H9 (cell line): ENCODE results near the gene FSTL4. TPM values are rescaled to one million over a fixed set of nuclear protein-coding genes. Genes with fewer than 3 reads are reported as not detected.
"Not testable (repeated sequence)": the region's sequence is repeated elsewhere in the genome, so short reads cannot be mapped to it uniquely, and the experiment has no call there.

ENCODE experiments used
- DNase-seq: peaks from one replicate; pipeline ENCODE4 v3.0.0-alpha.2; 2017
- H2AFZ ChIP-seq: one replicate; pipeline ENCODE4 v1.6.1; 2013; ENCODE audit warnings: mild to moderate bottlenecking, low read length, control low read depth, moderate library complexity
- H2AK5ac ChIP-seq: 2 replicates; pipeline ENCODE4 v1.6.1; 2013; ENCODE audit warnings: low read length, control low read depth, mixed read lengths; ENCODE audit not compliant: insufficient read length
- H2BK120ac ChIP-seq: one replicate; pipeline ENCODE4 v1.6.1; 2013; ENCODE audit warnings: low read depth, mild to moderate bottlenecking, low read length, control low read depth, inconsistent platforms; ENCODE audit not compliant: poor library complexity, severe bottlenecking
- H2BK12ac ChIP-seq: 2 replicates; pipeline ENCODE4 v1.6.1; 2013; ENCODE audit warnings: low read length, control low read depth, mixed read lengths, low read depth; ENCODE audit not compliant: insufficient read length
- H2BK15ac ChIP-seq: 2 replicates; pipeline ENCODE4 v1.6.1; 2013; ENCODE audit warnings: low read depth, low read length, control low read depth
- H2BK20ac ChIP-seq: one replicate; pipeline ENCODE4 v1.6.1; 2013; ENCODE audit warnings: low read depth, mild to moderate bottlenecking, low read length, control low read depth, inconsistent platforms; ENCODE audit not compliant: poor library complexity, severe bottlenecking
- H2BK5ac ChIP-seq: 2 replicates; pipeline ENCODE4 v1.6.1; 2013; ENCODE audit warnings: low read length, control low read depth, mixed read lengths; ENCODE audit not compliant: insufficient read length
- H3K14ac ChIP-seq: 2 replicates; pipeline ENCODE4 v1.6.1; 2013; ENCODE audit warnings: low read length, control low read depth; ENCODE audit not compliant: insufficient read depth
- H3K18ac ChIP-seq: 2 replicates; pipeline ENCODE4 v1.6.1; 2013; ENCODE audit warnings: low read depth, mild to moderate bottlenecking, mixed read lengths, low read length, control low read depth; ENCODE audit not compliant: insufficient read length
- H3K23ac ChIP-seq: 2 replicates; pipeline ENCODE4 v1.6.1; 2013; ENCODE audit warnings: low read length, control low read depth, mixed read lengths, low read depth; ENCODE audit not compliant: insufficient read length
- H3K23me2 ChIP-seq: 2 replicates; pipeline ENCODE4 v1.6.1; 2013; ENCODE audit warnings: low read depth, mild to moderate bottlenecking, mixed read lengths, low read length, control low read depth; ENCODE audit not compliant: insufficient read length, poor library complexity, severe bottlenecking
- H3K27ac ChIP-seq: 2 replicates; pipeline ENCODE4 v1.5.1; 2013; ENCODE audit warnings: low read length, control low read depth, mixed read lengths, low read depth; ENCODE audit not compliant: insufficient read length
- H3K27me3 ChIP-seq: 2 replicates; pipeline ENCODE4 v1.6.1; 2013; ENCODE audit warnings: low read length, control low read depth, inconsistent platforms; ENCODE audit not compliant: insufficient read depth
- H3K4ac ChIP-seq: 2 replicates; pipeline ENCODE4 v1.6.1; 2013; ENCODE audit warnings: low read depth, mild to moderate bottlenecking, control low read depth, inconsistent platforms, low read length, moderate library complexity
- H3K4me1 ChIP-seq: 2 replicates; pipeline ENCODE4 v1.6.1; 2013; ENCODE audit warnings: low read length, control low read depth, inconsistent platforms; ENCODE audit not compliant: insufficient read depth
- H3K4me2 ChIP-seq: 2 replicates; pipeline ENCODE4 v1.6.1; 2013; ENCODE audit warnings: low read length, control low read depth, mixed read lengths; ENCODE audit not compliant: insufficient read length, insufficient read depth
- H3K56ac ChIP-seq: 2 replicates; pipeline ENCODE4 v1.6.1; 2013; ENCODE audit warnings: low read depth, mild to moderate bottlenecking, mixed read lengths, low read length, control low read depth; ENCODE audit not compliant: insufficient read length
- H3K79me1 ChIP-seq: 2 replicates; pipeline ENCODE4 v1.6.1; 2013; ENCODE audit warnings: low read depth, mild to moderate bottlenecking, moderate library complexity, low read length, control low read depth, inconsistent platforms; ENCODE audit not compliant: insufficient read depth, poor library complexity, severe bottlenecking
- H3K79me2 ChIP-seq: 2 replicates; pipeline ENCODE4 v1.6.1; 2013; ENCODE audit warnings: low read length, control low read depth, inconsistent platforms; ENCODE audit not compliant: insufficient read depth
- H3K9ac ChIP-seq: 2 replicates; pipeline ENCODE4 v1.6.1; 2013; ENCODE audit warnings: low read length, control low read depth, mixed read lengths; ENCODE audit not compliant: insufficient read length; ENCODE audit errors: extremely low read depth
- H3K9me3 ChIP-seq: one replicate; pipeline ENCODE4 v1.6.1; 2013; ENCODE audit warnings: low read depth, low read length, inconsistent platforms; ENCODE audit not compliant: control insufficient read depth
- H3T11ph ChIP-seq: one replicate; pipeline ENCODE4 v1.6.1; 2013; ENCODE audit warnings: mild to moderate bottlenecking, low read length, control low read depth, inconsistent platforms
- H4K20me1 ChIP-seq: one replicate; pipeline ENCODE4 v1.6.1; 2013; ENCODE audit not compliant: control insufficient read depth, insufficient read length, insufficient read depth
- H4K5ac ChIP-seq: 2 replicates; pipeline ENCODE4 v1.6.1; 2013; ENCODE audit warnings: low read depth, mild to moderate bottlenecking, mixed read lengths, low read length, control low read depth; ENCODE audit not compliant: insufficient read length
- H4K8ac ChIP-seq: replicated peaks from 2 replicates; pipeline ENCODE4 v1.6.1; 2013; ENCODE audit warnings: low read length, control low read depth, mixed read lengths, low read depth; ENCODE audit not compliant: insufficient read length
- H4K91ac ChIP-seq: 2 replicates; pipeline ENCODE4 v1.6.1; 2013; ENCODE audit warnings: low read depth, mild to moderate bottlenecking, moderate library complexity, mixed read lengths, low read length, control low read depth; ENCODE audit not compliant: insufficient read length
- H3K27ac Mint-ChIP-seq, 3 experiments: 2 replicates in 2 of 3; 3 replicates in 1 of 3; pipeline ENCODE4 v1.8.0; 2020 to 2021; ENCODE audit warnings: mixed read lengths in 3 of 3, mild to moderate bottlenecking in 1 of 3, moderate library complexity in 1 of 3
- H3K27me3 Mint-ChIP-seq: 2 replicates; pipeline ENCODE4 v1.8.0; 2021; ENCODE audit warnings: low read depth, mild to moderate bottlenecking, moderate library complexity, mixed read lengths
- H3K36me3 Mint-ChIP-seq, 3 experiments: 2 replicates in 2 of 3; 3 replicates in 1 of 3; pipeline ENCODE4 v1.8.0; 2020 to 2021; ENCODE audit warnings: low read depth in 3 of 3, mixed read lengths in 3 of 3; ENCODE audit not compliant: insufficient read depth in 1 of 3
- H3K4me1 Mint-ChIP-seq, 2 experiments: 2 replicates each; pipeline ENCODE4 v1.8.0; 2020; ENCODE audit warnings: mixed read lengths in 2 of 2
- H3K4me3 Mint-ChIP-seq, 2 experiments: 2 replicates in 1 of 2; 3 replicates in 1 of 2; pipeline ENCODE4 v1.8.0; 2020 to 2021; ENCODE audit warnings: mild to moderate bottlenecking in 2 of 2, mixed read lengths in 2 of 2, moderate library complexity in 1 of 2
- H3K9me3 Mint-ChIP-seq, 2 experiments: 2 replicates in 1 of 2; 3 replicates in 1 of 2; pipeline ENCODE4 v1.8.0; 2020; ENCODE audit warnings: mild to moderate bottlenecking in 2 of 2, mixed read lengths in 2 of 2, moderate library complexity in 1 of 2
- CTCF ChIP-seq: fragments of 200-600 bp; sonication (generic); conservative IDR thresholded peaks from 3 replicates; pipeline ENCODE4 v1.8.0; 2021; ENCODE audit warnings: antibody characterized with exemption, mild to moderate bottlenecking
- WGBS: extraction: QIAGEN DNeasy Blood & Tissue Kit; methylation state at CpG from one replicate; pipeline ENCODE4 v1.1.7; 2013; ENCODE audit warnings: missing lambda C conversion rate, low lambda C conversion rate, mixed read lengths; ENCODE audit not compliant: insufficient read length; ENCODE audit errors: extremely low coverage; 5-methylcytosine and 5-hydroxymethylcytosine counted together
- total RNA-seq: library from RNA; stranded (reverse); gene quantifications from 2 replicates; pipeline ENCODE4 v1.2.1, GENCODE V29; 2021

FSTL4 gene
- total RNA-seq, 1 experiment from 2014 or later: 5.7 TPM

GRCh38 chr5:133445744-133446143, 166.6 kb downstream of the FSTL4 start:
- Mint-ChIP-seq H3K4me1 (peaks cover 2 to 6% of the 10 kb centered on the region in 2 experiments; a peak in 3 of 4 replicates), H3K27me3 (no peaks in the 10 kb centered on the region), H3K9me3 (no peaks in the 10 kb centered on the region), H3K4me3 (no peak overlapping the region), H3K27ac (no peak overlapping the region), H3K36me3 (no peaks in the 10 kb centered on the region)
- H2BK120ac ChIP-seq: no peak overlapping the region
- no peak overlapping the region for H2AK5ac ChIP-seq
- H3K4me1 ChIP-seq: no peaks in the 10 kb centered on the region
- no peak overlapping the region for H3K27ac ChIP-seq
- no peak overlapping the region for H3K4me2 ChIP-seq
- H3K4ac ChIP-seq: no peak overlapping the region
- H4K91ac ChIP-seq: no peak overlapping the region
- no peak overlapping the region for H3T11ph ChIP-seq
- no peak overlapping the region for H2BK15ac ChIP-seq
- no peaks in the 10 kb centered on the region for H4K20me1 ChIP-seq
- no peaks in the 10 kb centered on the region for H3K27me3 ChIP-seq
- no peaks in the 10 kb centered on the region for H3K9me3 ChIP-seq
- no peak overlapping the region for H3K18ac ChIP-seq
- DNase-seq: no peak
- no peak overlapping the region for H4K5ac ChIP-seq
- H3K14ac ChIP-seq: no peak overlapping the region
- no peak overlapping the region for H2BK12ac ChIP-seq
- WGBS: no CpG with 5 or more reads among the region's 1 CpG
- TF ChIP-seq CTCF: no peak
- no peak overlapping the region for H2BK20ac ChIP-seq
- H3K9ac ChIP-seq: no peak overlapping the region
- no peak overlapping the region for H3K23ac ChIP-seq
- no peaks in the 10 kb centered on the region for H3K79me2 ChIP-seq
- no peaks in the 10 kb centered on the region for H3K79me1 ChIP-seq
- no peak overlapping the region for H3K56ac ChIP-seq
- H2BK5ac ChIP-seq: no peak overlapping the region
- H4K8ac ChIP-seq: no peak overlapping the region
- H3K23me2 ChIP-seq: no peaks in the 10 kb centered on the region
- H2AFZ ChIP-seq: no peak overlapping the region

- H3K56ac ChIP-seq, H3T11ph ChIP-seq, H2AFZ ChIP-seq, H2BK5ac ChIP-seq, H2BK12ac ChIP-seq, H3K27ac Mint-ChIP-seq, H3K27me3 Mint-ChIP-seq, H3K27ac ChIP-seq, H3K18ac ChIP-seq, H3K4me1 Mint-ChIP-seq, H3K23me2 ChIP-seq, DNase-seq, H4K8ac ChIP-seq, H3K4me1 ChIP-seq, H4K20me1 ChIP-seq, H3K36me3 Mint-ChIP-seq, H3K27me3 ChIP-seq, H4K91ac ChIP-seq, H3K79me1 ChIP-seq, H3K14ac ChIP-seq, H4K5ac ChIP-seq, H3K79me2 ChIP-seq, H2BK20ac ChIP-seq, H3K9ac ChIP-seq, H3K4me3 Mint-ChIP-seq, H2BK15ac ChIP-seq, H3K9me3 ChIP-seq, H2BK120ac ChIP-seq, H3K4me2 ChIP-seq, H2AK5ac ChIP-seq, H3K4ac ChIP-seq, H3K9me3 Mint-ChIP-seq, H3K23ac ChIP-seq: not testable (repeated sequence)
- no CpG with 5 or more reads among the region's 10 CpGs for WGBS
Measured at GRCh38 chr5:133445204-133445603, 167.1 kb downstream of the FSTL4 start.
